ENCODE data around the gene ARL5A.
"Not testable (repeated sequence)": the region's sequence is repeated elsewhere in the genome, so short reads cannot be mapped to it uniquely, and the experiment has no call there.

Gene ARL5A

DNA sequence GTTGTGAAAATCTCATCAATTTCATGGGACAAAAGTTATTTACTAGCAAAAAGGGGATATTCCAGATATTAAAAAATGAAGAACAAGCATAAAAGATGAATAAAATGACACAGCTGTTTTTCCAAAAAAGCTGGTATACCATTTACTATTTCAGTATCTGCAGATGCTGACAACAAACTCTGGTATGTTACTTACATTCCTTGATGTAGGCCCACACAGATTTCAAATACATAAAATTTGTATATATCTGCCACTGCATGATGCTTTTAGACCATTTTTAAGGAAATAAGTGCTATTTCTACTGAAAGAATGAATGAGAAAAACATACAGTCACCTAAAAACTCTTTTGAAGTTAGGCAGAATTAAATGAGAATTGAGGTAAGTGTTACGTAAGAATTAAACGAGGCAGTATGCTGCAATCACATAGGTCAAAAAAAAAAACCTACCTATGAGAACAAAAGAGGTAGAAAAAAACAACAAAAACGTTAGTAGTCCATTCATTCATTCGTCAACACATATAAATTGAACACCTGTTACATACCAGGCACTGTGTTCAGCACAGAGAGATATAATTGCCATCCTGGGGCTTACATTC is 32.5 kb downstream of the ARL5A start:
- no peak for DNase-seq (ENCODE audit: low read depth, low spot score)

DNA sequence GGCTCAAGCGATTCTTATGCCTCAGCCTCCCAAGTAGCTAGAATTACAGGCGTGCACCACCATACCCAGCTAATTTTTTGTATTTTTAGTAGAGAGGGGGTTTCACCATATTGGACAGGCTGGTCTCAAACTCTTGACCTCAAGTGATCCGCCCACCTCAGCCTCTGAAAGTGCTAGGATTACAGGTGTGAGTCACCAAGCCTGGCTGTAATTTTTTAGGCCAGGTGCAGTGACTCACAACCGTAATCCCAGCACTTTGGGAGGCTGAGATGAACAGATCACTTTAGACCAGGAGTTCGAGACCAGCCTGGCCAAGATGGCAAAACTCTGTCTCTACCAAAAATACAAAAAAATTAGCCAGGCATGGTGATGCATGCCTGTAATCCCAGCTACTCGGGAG is 33.8 kb downstream of the ARL5A start:
- DNase-seq (ENCODE audit: low read depth, low spot score), result not testable (repeated sequence)

- no peak for DNase-seq (ENCODE audit: low read depth, low spot score)
Observed at GRCh38 chr2:151793123-151793522, 35.1 kb downstream of the ARL5A start.

- no peak for DNase-seq (ENCODE audit: low read depth, low spot score)
Observed at GRCh38 chr2:151792589-151792988, 35.6 kb downstream of the ARL5A start.

GRCh38 chr2:151791545-151791944 is 36.7 kb downstream of the ARL5A start:
- DNase-seq (ENCODE audit: low read depth, low spot score), result no peak

DNA sequence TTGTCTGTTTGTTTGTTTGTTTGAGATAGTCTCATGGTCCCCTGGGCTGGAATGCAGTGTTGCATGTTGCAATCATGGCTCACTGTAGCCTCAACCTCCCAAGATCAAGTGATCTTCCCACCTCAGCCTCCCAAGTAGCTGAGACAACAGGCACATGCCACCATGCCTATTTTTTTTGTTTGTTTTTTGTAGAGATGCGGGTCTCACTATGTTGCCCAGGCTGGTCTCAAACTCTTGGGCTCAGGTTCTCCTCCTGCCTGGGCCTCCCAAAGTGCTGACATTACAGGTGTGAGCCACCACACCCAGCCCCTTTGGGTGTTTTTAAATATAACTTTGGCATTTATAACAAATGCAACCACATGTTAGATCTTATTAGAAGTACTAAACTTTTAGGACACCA is 37.5 kb downstream of the ARL5A start:
- DNase-seq (ENCODE audit: low read depth, low spot score), result no peak

- no peak for DNase-seq (ENCODE audit: low read depth, low spot score)
Observed at GRCh38 chr2:151789055-151789834, 39.0 kb downstream of the ARL5A start.

GRCh38 chr2:151786483-151786882 is 41.7 kb downstream of the ARL5A start:
- DNase-seq (ENCODE audit: low read depth, low spot score), result no peak

GRCh38 chr2:151786077-151786476 is 42.1 kb downstream of the ARL5A start:
- no peak for DNase-seq (ENCODE audit: low read depth, low spot score)

DNA sequence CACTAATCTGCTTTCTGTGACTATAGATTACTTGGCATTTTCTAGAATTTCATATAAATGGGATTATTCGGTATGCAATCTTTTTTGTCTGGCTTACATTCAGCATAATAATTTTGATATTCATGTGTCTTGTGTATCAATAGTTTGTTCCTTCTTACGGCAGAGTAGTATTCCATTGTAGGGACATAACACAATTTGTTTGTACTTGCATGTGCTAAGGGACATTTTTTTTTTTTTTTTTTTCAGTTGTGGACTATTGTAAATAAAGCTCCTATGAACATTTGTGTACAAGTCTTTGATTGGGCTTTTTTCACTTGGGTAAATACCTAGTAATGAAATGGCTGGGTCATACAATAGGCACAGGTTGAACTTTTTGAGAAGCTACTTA is 45.1 kb downstream of the ARL5A start:
- DNase-seq (ENCODE audit: low read depth, low spot score), result no peak

- no peak for DNase-seq (ENCODE audit: low read depth, low spot score)
Observed at GRCh38 chr2:151782378-151783132, 45.7 kb downstream of the ARL5A start.

GRCh38 chr2:151781642-151782041 is 46.6 kb downstream of the ARL5A start:
- DNase-seq (ENCODE audit: low read depth, low spot score), result no peak

GRCh38 chr2:151780938-151781337 is 47.3 kb downstream of the ARL5A start:
- DNase-seq (ENCODE audit: low read depth, low spot score), result no peak

DNA sequence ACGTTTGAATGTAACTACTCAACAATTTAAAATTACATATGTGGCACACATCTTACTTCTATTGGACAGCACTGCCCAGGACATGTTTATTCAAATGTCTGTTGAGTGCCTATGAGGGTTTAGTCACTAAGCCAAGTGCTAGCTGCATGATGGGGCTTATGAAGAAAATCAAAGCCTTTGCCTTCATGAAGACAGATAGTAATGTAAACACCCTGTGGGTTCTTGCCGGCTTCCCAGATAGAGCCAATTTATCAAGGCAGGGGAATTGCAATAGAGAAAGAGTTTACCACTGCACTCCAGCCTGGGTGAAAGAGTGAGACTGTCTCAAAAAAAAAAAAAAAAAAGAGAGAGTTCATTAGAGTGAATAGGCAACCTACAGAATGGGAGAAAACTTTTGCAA is 50.3 kb downstream of the ARL5A start:
- DNase-seq (ENCODE audit: low read depth, low spot score), result no peak

DNA sequence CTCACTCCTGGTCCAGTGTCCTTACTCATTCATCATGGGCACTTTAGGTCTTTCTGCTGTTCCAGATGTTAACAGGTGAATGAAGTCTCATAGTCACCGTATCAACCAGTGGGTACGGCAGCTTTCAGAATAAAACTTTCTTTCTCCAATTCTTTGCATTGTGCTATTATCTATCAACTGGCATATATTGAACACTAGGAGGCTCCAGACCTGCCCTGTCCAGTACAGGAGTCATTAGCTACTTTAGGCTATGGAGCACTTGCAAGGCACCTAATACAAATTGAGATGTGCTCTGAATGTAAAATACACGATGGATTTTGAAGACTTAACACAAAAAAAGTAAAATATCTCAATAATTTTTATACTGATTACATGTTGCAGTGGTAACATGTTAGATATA is 50.7 kb downstream of the ARL5A start:
- DNase-seq (ENCODE audit: low read depth, low spot score), result no peak

GRCh38 chr2:151776367-151776766 is 51.9 kb downstream of the ARL5A start:
- DNase-seq (ENCODE audit: low read depth, low spot score), result no peak

- no peak for DNase-seq (ENCODE audit: low read depth, low spot score)
Observed at GRCh38 chr2:151775057-151775740, 53.0 kb downstream of the ARL5A start.

GRCh38 chr2:151774506-151774905 is 53.7 kb downstream of the ARL5A start:
- no peak for DNase-seq (ENCODE audit: low read depth, low spot score)

GRCh38 chr2:151771599-151772358 is 56.4 kb downstream of the ARL5A start:
- DNase-seq (ENCODE audit: low read depth, low spot score), result no peak

GRCh38 chr2:151770995-151771394 is 57.2 kb downstream of the ARL5A start:
- DNase-seq (ENCODE audit: low read depth, low spot score), result no peak

GRCh38 chr2:151769606-151770005 is 58.6 kb downstream of the ARL5A start:
- DNase-seq (ENCODE audit: low read depth, low spot score), result no peak

Data from activated CD4-positive, CD25-positive, alpha-beta regulatory T cell treated with anti-CD3 and anti-CD28 coated beads, Interleukin-2, amount 50 U/mL, for 16 hours (primary cell).